Stimulated activated effector memory CD8-positive, alpha-beta T cell treated with anti-CD3 and anti-CD28 coated beads, Interleukin-12 subunit alpha, Interleukin-12 subunit beta, amount 100 ng/mL, for 72 hours (primary cell): Measurements from ENCODE around the gene L3HYPDH.

Experiments
- ATAC-seq: fragments of 150-1000 bp; cut with Tn5 transposase; 2 replicates; pipeline ENCODE4 v1.10.0; 2021
- DNase-seq, 2 donors: peaks; one replicate each; pipeline ENCODE4 v3.0.0; 2021 to 2022; ENCODE audit warnings: low spot score in 2 of 2
- H3K27ac Mint-ChIP-seq: one replicate; pipeline ENCODE4 v1.8.0; 2022; ENCODE audit warnings: mild to moderate bottlenecking, mixed read lengths
- H3K36me3 Mint-ChIP-seq: one replicate; pipeline ENCODE4 v1.8.0; 2022; ENCODE audit warnings: mild to moderate bottlenecking, mixed read lengths
- H3K4me1 Mint-ChIP-seq: one replicate; pipeline ENCODE4 v1.8.0; 2022; ENCODE audit warnings: mixed read lengths
- H3K4me3 Mint-ChIP-seq: one replicate; pipeline ENCODE4 v1.8.0; 2022; ENCODE audit warnings: mild to moderate bottlenecking, mixed read lengths
- H3K9me3 Mint-ChIP-seq: one replicate; pipeline ENCODE4 v1.8.0; 2022; ENCODE audit warnings: mixed read lengths

L3HYPDH gene

DNA sequence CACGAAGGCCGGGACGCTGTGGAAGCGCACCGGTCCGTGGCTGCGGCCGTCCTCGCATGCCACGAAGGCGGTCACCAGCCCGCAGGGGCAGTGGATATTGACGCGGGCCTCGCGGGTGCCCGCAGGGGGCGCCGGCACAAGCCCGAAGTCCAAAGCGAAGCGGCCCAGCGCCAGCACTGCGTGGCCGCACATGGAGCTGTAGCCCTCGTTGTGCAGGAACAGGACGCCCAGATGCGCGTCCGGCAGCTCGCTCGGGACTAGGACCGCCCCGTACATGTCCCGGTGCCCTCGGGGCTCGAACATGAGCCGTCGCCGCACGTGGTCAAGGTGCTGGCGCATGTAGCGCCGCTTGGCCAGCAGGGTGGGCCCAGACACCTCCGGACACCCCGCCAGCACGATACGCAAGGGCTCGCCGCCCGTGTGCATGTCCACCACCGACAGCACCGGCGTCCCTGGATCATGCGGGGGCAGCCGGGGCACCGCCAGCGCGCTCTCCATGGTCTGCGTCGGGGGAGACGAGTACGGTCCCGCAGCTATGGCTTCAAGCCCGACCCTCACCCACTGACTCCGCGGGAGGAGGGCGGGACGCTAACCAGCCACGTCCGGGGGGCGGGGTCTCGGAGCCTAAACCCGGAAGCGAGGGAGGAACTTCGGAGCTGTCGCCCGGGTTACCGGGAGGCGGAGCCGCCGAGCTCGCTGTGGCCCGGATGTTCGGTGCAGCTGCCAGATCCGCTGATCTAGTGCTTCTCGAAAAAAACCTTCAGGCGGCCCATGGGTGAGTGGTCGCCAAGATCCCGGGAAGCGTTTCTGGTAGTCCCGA, at the start of gene L3HYPDH, which contains the start of gene JKAMP:
TSS of gene L3HYPDH (minus strand) at position 590 of the 820 bp plus-strand sequence. CDS start at position 498, 92 bp downstream.
TSS of gene JKAMP (plus strand) at position 699 of the 820 bp plus-strand sequence. CDS start at position 772, 73 bp downstream.
- Mint-ChIP-seq H3K27ac (peak within 1 kb of the TSS; percentile 87), H3K4me1 (peaks cover 58% of the 10 kb centered on the region), H3K36me3 (peaks cover 14% of the 10 kb centered on the region), H3K4me3 (peak within 1 kb of the TSS; percentile 80), H3K9me3 (no peaks in the 10 kb centered on the region)
- ATAC-seq, result peak; percentile 95
- DNase-seq, result peak; percentile 89 to 97

DNA sequence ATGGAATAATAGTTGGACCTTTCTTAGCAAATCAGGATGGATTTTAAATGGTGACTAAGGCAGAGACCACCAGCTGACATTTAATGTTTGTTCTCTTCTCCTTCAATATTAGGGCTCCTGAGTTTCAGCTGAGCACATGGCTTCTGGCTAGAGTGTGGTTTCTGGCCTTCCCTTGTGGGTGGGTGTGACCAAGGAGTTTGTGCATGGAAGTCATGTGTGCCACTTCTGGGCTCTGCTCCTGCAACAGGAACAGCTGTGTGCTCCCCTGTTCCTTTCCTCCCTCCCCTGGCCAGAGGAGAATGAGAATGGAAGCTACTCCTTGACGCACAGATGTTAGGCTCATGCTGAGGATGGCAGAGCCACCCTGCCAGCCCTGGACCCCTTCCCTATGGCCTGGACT, 48.2 kb upstream of the L3HYPDH start:
- DNase-seq (no peak), ATAC-seq (no peak)
- H3K9me3 Mint-ChIP-seq, result peaks cover 3% of the 10 kb centered on the region
- H3K36me3 Mint-ChIP-seq, result no peaks in the 10 kb centered on the region
- H3K4me3 Mint-ChIP-seq, result no peak overlapping the region
- no peak overlapping the region for H3K27ac Mint-ChIP-seq
- H3K4me1 Mint-ChIP-seq, result no peaks in the 10 kb centered on the region

DNA sequence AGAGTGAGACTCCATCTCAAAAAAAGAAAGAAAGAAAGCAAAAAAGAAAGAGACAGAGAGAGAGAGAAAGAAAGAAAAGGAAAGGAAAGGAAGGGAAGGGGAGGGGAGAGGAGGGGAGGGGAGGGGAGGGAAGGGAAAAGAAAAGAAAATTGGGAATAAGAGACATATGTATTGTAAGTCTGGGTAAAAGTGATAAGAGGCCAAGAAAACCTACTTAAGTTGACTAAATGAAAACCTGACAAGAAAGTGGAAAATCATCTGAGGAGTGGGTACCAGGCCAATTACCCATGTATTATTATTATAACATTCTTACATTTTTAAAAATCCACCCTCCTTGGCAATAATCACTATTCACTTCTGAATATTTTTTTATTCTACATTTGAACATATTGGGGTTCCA, 46.1 kb upstream of the L3HYPDH start:
- DNase-seq, result no peak
- Mint-ChIP-seq H3K4me3 (no peak overlapping the region), H3K9me3 (peaks cover 3% of the 10 kb centered on the region), H3K27ac (no peak overlapping the region), H3K36me3 (no peaks in the 10 kb centered on the region), H3K4me1 (no peaks in the 10 kb centered on the region)
- ATAC-seq, result no peak

GRCh38 chr14:59529189-59529588, 45.0 kb upstream of the L3HYPDH start:
- Mint-ChIP-seq H3K4me1 (no peaks in the 10 kb centered on the region), H3K36me3 (no peaks in the 10 kb centered on the region), H3K4me3 (no peak overlapping the region), H3K9me3 (peaks cover 3% of the 10 kb centered on the region), H3K27ac (no peak overlapping the region)
- DNase-seq, result no peak
- ATAC-seq, result no peak

GRCh38 chr14:59520224-59520623, 36.0 kb upstream of the L3HYPDH start:
- Mint-ChIP-seq H3K4me1 (no peaks in the 10 kb centered on the region), H3K27ac (no peak overlapping the region), H3K9me3 (peaks cover 3% of the 10 kb centered on the region), H3K4me3 (no peak overlapping the region), H3K36me3 (no peaks in the 10 kb centered on the region)
- ATAC-seq, result no peak
- no peak for DNase-seq

DNA sequence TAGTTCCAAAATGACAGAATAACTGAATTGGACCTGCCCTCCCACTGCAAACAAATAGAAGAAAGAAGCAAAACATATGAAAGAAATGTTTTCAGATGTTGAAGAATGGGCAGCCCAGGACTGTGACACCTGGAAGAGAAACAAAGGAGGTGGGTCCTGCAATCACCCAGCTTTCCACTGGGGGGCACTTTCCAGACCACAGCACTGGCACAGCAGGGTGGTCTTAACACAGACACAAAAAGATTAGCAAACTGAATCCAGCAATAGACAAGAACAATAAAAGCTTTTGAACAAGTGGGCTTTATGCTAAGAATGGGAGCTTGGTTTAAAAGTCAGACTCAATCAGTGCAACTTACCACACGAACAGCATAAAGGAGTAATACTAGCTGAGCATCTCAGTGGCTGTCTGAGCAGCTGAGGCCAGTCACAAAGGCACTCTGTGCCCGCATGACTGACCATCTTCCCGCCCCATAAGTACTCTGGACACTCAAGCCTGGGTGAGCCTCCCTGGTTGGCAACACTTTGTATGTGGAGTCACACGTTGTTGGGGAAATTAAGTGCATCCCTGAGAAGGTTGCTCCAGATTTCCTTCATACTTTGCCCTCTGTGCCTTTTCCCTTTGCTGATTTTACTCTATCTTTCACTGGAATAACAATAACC, 27.8 kb upstream of the L3HYPDH start:
- DNase-seq (no peak), ATAC-seq (no peak)
- no peak overlapping the region for H3K27ac Mint-ChIP-seq
- peaks cover 3% of the 10 kb centered on the region for H3K9me3 Mint-ChIP-seq
- H3K36me3 Mint-ChIP-seq, result no peaks in the 10 kb centered on the region
- no peaks in the 10 kb centered on the region for H3K4me1 Mint-ChIP-seq
- no peak overlapping the region for H3K4me3 Mint-ChIP-seq

GRCh38 chr14:59510966-59511365, 26.8 kb upstream of the L3HYPDH start:
- no peak overlapping the region for H3K27ac Mint-ChIP-seq
- H3K36me3 Mint-ChIP-seq, result no peaks in the 10 kb centered on the region
- H3K4me3 Mint-ChIP-seq, result no peak overlapping the region
- H3K4me1 Mint-ChIP-seq, result no peaks in the 10 kb centered on the region
- DNase-seq, result no peak
- peaks cover under 1% of the 10 kb centered on the region for H3K9me3 Mint-ChIP-seq
- no peak for ATAC-seq

DNA sequence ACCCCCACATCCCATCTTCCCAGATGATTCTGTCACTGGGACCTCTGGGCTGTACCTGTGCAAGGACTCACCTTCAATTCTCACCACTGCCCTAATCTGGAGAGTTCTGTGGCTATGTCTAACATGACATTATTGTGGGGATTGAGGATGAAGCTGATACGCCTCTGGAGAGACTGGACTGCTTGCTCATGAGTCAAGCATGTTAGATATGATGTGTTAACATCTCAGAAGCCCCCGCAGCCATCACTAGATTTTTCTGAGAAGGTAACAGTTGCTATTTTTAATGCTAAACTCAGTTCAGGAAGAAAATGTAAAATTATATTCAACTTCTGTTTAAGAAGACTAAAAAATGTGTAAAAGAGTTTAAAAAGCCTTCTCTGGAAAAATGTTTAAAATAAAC, 25.8 kb upstream of the L3HYPDH start:
- ATAC-seq, result no peak
- no peak overlapping the region for H3K4me3 Mint-ChIP-seq
- H3K27ac Mint-ChIP-seq, result no peak overlapping the region
- H3K9me3 Mint-ChIP-seq, result no peaks in the 10 kb centered on the region
- no peaks in the 10 kb centered on the region for H3K36me3 Mint-ChIP-seq
- no peak for DNase-seq
- H3K4me1 Mint-ChIP-seq, result no peaks in the 10 kb centered on the region

DNA sequence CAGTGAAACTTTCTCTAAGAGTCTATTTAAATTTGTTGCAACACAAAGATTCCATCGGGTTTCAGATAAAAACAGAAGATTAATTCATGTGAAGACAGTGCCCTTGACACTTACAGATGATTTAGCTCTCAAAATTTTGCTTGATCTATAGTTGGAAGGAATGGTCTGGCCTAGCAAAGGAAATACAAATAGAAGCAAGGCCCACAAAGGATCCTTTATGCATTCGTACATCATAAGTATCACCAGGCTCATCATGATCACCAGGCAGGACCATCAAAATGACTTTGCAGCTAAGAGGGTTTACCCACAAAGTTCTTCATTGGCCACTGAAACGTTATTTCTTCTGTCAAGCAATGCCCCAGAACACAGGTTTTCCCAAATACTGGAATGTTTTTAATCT, 24.9 kb upstream of the L3HYPDH start:
- H3K27ac Mint-ChIP-seq, result no peak overlapping the region
- H3K4me1 Mint-ChIP-seq, result no peaks in the 10 kb centered on the region
- DNase-seq (no peak), ATAC-seq (no peak)
- no peaks in the 10 kb centered on the region for H3K9me3 Mint-ChIP-seq
- no peak overlapping the region for H3K4me3 Mint-ChIP-seq
- no peaks in the 10 kb centered on the region for H3K36me3 Mint-ChIP-seq

DNA sequence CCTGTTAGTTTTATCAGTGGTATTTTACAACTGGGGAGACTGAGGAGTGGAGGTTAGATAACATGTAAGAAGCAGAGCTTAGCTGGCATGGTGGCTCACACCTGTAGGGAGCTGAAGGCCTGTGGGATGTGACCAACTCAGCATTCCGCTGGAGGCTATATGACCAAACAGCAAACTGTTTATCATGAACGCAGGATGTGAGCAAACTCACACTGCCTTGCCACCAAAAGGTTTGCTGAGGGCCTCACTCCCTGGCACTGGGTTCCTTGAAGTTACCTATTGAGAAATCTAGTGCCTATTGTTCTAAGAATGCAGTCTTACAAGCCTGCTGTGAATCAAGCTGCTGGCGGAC, 23.5 kb upstream of the L3HYPDH start:
- Mint-ChIP-seq H3K27ac (no peak overlapping the region), H3K36me3 (no peaks in the 10 kb centered on the region), H3K9me3 (no peaks in the 10 kb centered on the region), H3K4me1 (no peaks in the 10 kb centered on the region), H3K4me3 (no peak overlapping the region)
- DNase-seq, result no peak
- ATAC-seq, result no peak

GRCh38 chr14:59507063-59507751, 23.0 kb upstream of the L3HYPDH start:
- H3K9me3 Mint-ChIP-seq, result no peaks in the 10 kb centered on the region
- peak; percentile 71 for ATAC-seq
- peak; percentile 10 to 68 for DNase-seq
- no peak overlapping the region for H3K4me3 Mint-ChIP-seq
- H3K36me3 Mint-ChIP-seq, result no peaks in the 10 kb centered on the region
- H3K27ac Mint-ChIP-seq, result no peak overlapping the region
- H3K4me1 Mint-ChIP-seq, result no peaks in the 10 kb centered on the region

GRCh38 chr14:59503256-59503655, 19.0 kb upstream of the L3HYPDH start:
- no peaks in the 10 kb centered on the region for H3K9me3 Mint-ChIP-seq
- H3K36me3 Mint-ChIP-seq, result peaks cover 33% of the 10 kb centered on the region
- no peak overlapping the region for H3K4me3 Mint-ChIP-seq
- no peak for ATAC-seq
- DNase-seq, result no peak
- H3K4me1 Mint-ChIP-seq, result no peaks in the 10 kb centered on the region
- no peak overlapping the region for H3K27ac Mint-ChIP-seq

DNA sequence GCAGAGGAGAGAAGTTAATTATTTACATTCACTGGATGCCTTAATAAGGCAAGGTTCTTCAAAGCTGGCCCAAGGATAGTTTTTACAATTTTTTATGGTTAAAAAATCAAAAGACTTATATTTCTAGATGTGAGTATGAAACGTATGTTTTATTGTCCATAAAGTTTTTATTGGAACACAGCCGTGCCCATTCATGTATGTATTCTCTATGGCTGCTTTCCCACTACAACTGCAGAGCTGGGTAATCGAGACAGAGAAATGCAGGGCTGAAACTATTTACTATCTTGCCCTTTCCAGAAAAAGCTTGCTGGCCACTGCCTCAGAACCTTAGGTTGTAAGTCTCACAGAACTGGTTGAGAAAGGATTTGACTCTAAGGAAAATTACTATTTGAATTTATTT, 16.5 kb upstream of the L3HYPDH start:
- no peak for ATAC-seq
- peaks cover 57% of the 10 kb centered on the region for H3K36me3 Mint-ChIP-seq
- peaks cover 7% of the 10 kb centered on the region for H3K4me1 Mint-ChIP-seq
- no peak overlapping the region for H3K4me3 Mint-ChIP-seq
- no peak overlapping the region for H3K27ac Mint-ChIP-seq
- DNase-seq, result no peak
- no peaks in the 10 kb centered on the region for H3K9me3 Mint-ChIP-seq

DNA sequence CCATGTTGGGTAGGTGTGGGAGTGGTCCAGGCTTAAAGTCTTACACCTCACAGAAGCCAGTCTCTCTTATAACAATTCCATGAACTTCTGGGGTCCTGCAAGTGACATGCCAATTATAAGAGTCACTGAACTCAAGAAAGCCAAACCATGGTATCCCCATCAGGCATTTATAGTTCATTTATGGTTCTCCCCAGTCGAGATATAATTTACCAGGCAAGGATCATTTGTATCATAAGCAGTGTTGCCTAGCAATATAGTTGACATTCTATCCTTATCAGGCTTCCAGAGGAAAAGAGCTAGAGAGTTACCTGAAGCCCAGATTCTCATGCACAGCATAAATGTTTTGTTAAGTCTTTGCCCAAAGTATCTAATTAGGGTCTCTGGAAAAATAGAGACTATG, 8.2 kb upstream of the L3HYPDH start:
- peaks cover 30% of the 10 kb centered on the region for H3K4me1 Mint-ChIP-seq
- peaks cover 91% of the 10 kb centered on the region for H3K36me3 Mint-ChIP-seq

DNA sequence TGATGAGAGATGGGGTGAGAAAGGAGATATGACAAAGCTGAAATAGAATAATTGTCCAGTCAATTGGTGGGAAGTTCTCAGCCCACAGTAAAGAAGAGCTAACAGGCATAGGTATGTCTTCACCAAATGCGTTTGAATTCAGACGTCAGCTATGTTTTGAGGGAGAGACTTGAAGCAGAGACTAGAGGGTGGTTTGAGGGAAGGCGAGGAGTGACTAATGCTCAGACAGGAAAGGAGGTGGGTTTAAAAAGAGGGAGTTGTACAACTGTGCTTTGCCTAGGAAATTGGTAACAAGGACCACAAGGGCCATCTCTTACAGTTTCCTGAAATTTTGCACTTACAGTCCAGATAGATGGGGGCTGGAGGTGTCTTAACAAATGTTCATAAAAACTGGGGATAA, 6.5 kb upstream of the L3HYPDH start:
- Mint-ChIP-seq H3K27ac (no peak overlapping the region), H3K4me3 (no peak overlapping the region), H3K9me3 (no peaks in the 10 kb centered on the region), H3K4me1 (peaks cover 29% of the 10 kb centered on the region), H3K36me3 (peaks cover 76% of the 10 kb centered on the region)
- DNase-seq (no peak), ATAC-seq (no peak)

More for the DNA sequence above, 8.2 kb upstream of the L3HYPDH start:
- DNase-seq (no peak), ATAC-seq (no peak)
- no peaks in the 10 kb centered on the region for H3K9me3 Mint-ChIP-seq
- H3K27ac Mint-ChIP-seq, result no peak overlapping the region
- H3K4me3 Mint-ChIP-seq, result no peak overlapping the region
